Transverse colon (tissue), 4 donors: Measurements from ENCODE around the gene PCDHA5. TPM values are rescaled to one million over a fixed set of nuclear protein-coding genes. Genes with fewer than 3 reads are reported as not detected.
"Not testable (repeated sequence)": the region's sequence is repeated elsewhere in the genome, so short reads cannot be mapped to it uniquely, and the experiment has no call there.

Experiments used
- DNase-seq: peaks from one replicate; pipeline ENCODE4 v3.0.0-alpha.2; 2019
- H3K27ac ChIP-seq, 4 donors: fragments of 200-600 bp; sonication (generic); 2 replicates each; pipeline ENCODE4 v1.5.1; 2016 to 2018; ENCODE audit warnings: inconsistent platforms in 4 of 4
- H3K27me3 ChIP-seq: fragments of 200-600 bp; sonication (generic); 2 replicates; pipeline ENCODE4 v1.5.1; 2017; ENCODE audit warnings: inconsistent platforms
- H3K36me3 ChIP-seq, 4 donors: fragments of 200-600 bp; sonication (generic); 2 replicates each; pipeline ENCODE4 v1.5.1; 2017 to 2019; ENCODE audit warnings: inconsistent platforms in 4 of 4
- H3K4me1 ChIP-seq, 4 donors: fragments of 200-600 bp; sonication (generic); 2 replicates each; pipeline ENCODE4 v1.5.1; 2017 to 2020; ENCODE audit warnings: inconsistent platforms in 4 of 4
- H3K4me3 ChIP-seq, 4 donors: fragments of 200-600 bp; sonication (generic); 1 replicate in 1 of 4; 2 replicates in 3 of 4; pipeline versions ENCODE4 v1.5.1 to v1.6.1; 2017 to 2019; ENCODE audit warnings: inconsistent platforms in 4 of 4
- H3K9me3 ChIP-seq, 2 donors: fragments of 200-600 bp; sonication (generic); 2 replicates each; pipeline ENCODE4 v1.5.1; 2017 to 2019; ENCODE audit warnings: inconsistent platforms in 2 of 2
- EP300 ChIP-seq: sonication (generic); formaldehyde crosslinking; IDR thresholded peaks from one replicate; pipeline ENCODE4 v1.6.1; 2017; ENCODE audit warnings: antibody characterized with exemption, low read depth
- POLR2A ChIP-seq: fragments of 450-650 bp; IDR thresholded peaks from one replicate; pipeline ENCODE4 v1.6.1; 2016; ENCODE audit warnings: antibody characterized with exemption, mild to moderate bottlenecking, moderate library complexity
- POLR2AphosphoS5 ChIP-seq, 3 donors: sonication (generic); formaldehyde crosslinking; IDR thresholded peaks; one replicate each; pipeline ENCODE4 v1.6.1; 2016; ENCODE audit warnings: antibody characterized with exemption in 3 of 3
- WGBS, 2 donors: methylation state at CpG; one replicate each; pipeline ENCODE4 v1.1.5; 2018; ENCODE audit warnings: low coverage in 1 of 2; 5-methylcytosine and 5-hydroxymethylcytosine counted together
- in situ Hi-C, 4 donors: fragments of 200-750 bp; cut with MboI; loops; one replicate each; pipeline versions ENCODE4 v1.15.0 to v1.15.1; 2017; ENCODE audit warnings: low sequenced_read_pairs in 3 of 4, low pct_ligation_motif_present in 1 of 4, low pct_unique_long_range_greater_than_20kb in 1 of 4
- intact Hi-C: fragments of 100-400 bp; cut with DNase I; formaldehyde crosslinking; loops from one replicate; pipeline ENCODE4 v1.15.1; 2023; ENCODE audit warnings: low total_unique reads
- total RNA-seq, 4 donors: library from RNA; depleted of rRNA; stranded (reverse); fragments of >200 nt; gene quantifications; one replicate each; pipeline ENCODE4 v1.1.0, GENCODE V29; 2016
- TF ChIP-seq, protein P1 (sequence below), 5 experiments: fragments of 200-600 bp in 3 of 5; fragments of 450-650 bp in 2 of 5; sonication (generic) in 3 of 5; IDR thresholded peaks; 1 replicate in 2 of 5; 2 replicates in 3 of 5; pipeline ENCODE4 v1.5.1; 2016 to 2017; ENCODE audit warnings: antibody characterized with exemption in 5 of 5, inconsistent platforms in 3 of 5, mild to moderate bottlenecking in 2 of 5, moderate library complexity in 1 of 5

The PCDHA5 gene
- total RNA-seq, 4 donors from 2014 or later: 0.79 to 0.96 TPM; not detected in 2

DNA sequence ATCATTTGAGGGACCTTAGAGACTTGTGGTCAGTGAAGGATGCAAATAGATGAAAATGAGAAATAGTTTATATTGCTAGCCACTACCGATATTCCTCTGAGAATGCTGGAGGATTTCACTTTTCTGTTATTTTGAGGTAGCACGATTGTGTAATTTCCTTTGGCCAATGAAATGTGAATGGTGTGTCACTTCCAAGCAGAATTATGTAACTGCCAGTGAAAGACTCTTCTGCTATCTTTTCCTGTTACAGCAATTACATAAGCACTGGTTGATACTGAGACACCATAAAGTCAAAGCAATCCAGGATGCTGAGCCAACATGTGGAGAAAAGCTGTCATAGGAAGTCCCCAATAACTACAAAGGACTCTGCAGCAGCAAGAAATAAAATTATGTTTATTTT lies 30.3 kb upstream of the PCDHA5 start:
- Histone ChIP-seq H3K4me1 (no peaks in the 10 kb centered on the region), H3K27me3 (peaks cover 36% of the 10 kb centered on the region), H3K36me3 (no peaks in the 10 kb centered on the region), H3K27ac (no peak overlapping the region), H3K4me3 (no peak overlapping the region), H3K9me3 (peaks cover 11 to 41% of the 10 kb centered on the region in 2 donors)
- in situ Hi-C loops (no loop called here), intact Hi-C loops (no loop called here)
- DNase-seq: no peak
- 22 to 44% methylated on average over 2 of the region's 2 CpGs for WGBS, 2 donors
- no peak for TF ChIP-seq EP300
- TF ChIP-seq POLR2AphosphoS5 (IDR thresholded peaks at IDR 0.05): no peak
- TF ChIP-seq POLR2A: no peak
- TF ChIP-seq, protein P1, sequence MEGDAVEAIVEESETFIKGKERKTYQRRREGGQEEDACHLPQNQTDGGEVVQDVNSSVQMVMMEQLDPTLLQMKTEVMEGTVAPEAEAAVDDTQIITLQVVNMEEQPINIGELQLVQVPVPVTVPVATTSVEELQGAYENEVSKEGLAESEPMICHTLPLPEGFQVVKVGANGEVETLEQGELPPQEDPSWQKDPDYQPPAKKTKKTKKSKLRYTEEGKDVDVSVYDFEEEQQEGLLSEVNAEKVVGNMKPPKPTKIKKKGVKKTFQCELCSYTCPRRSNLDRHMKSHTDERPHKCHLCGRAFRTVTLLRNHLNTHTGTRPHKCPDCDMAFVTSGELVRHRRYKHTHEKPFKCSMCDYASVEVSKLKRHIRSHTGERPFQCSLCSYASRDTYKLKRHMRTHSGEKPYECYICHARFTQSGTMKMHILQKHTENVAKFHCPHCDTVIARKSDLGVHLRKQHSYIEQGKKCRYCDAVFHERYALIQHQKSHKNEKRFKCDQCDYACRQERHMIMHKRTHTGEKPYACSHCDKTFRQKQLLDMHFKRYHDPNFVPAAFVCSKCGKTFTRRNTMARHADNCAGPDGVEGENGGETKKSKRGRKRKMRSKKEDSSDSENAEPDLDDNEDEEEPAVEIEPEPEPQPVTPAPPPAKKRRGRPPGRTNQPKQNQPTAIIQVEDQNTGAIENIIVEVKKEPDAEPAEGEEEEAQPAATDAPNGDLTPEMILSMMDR (IDR thresholded peaks at IDR 0.05): no peak

DNA sequence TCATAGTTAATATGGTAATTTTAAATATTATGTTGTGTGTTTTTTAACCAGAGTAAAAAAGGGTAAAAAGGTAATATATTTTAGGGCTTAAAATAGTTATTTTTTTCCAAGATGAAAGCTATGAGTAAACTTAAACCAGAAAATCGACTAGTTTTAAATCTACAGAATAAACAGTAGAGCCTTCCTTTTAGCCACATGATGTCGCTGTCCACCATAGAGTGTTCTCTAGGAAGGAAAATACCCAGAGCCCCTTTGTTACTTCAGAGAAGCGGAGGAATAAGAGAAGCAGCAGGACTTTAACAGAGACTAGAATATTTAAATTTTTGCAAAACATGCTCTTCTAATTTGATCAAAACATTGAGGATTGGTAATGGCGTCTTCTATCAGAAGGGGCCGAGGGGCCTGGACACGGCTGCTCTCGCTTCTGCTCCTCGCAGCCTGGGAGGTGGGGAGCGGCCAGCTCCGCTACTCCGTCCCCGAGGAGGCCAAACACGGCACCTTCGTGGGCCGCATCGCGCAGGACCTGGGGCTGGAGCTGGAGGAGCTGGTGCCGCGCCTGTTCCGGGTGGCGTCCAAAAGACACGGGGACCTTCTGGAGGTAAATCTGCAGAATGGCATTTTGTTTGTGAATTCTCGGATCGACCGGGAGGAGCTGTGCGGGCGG lies 26.7 kb upstream of the PCDHA5 start, which contains the start of gene PCDHA2:
PCDHA2 (plus strand) TSS at position 258 of the 664 bp plus-strand sequence.
- H3K9me3 ChIP-seq: peaks cover 11 to 32% of the 10 kb centered on the region in 2 donors
- no peak for TF ChIP-seq POLR2AphosphoS5 (IDR thresholded peaks at IDR 0.05)
- TF ChIP-seq POLR2A: no peak
- TF ChIP-seq, protein P1 (IDR thresholded peaks at IDR 0.05): no peak
- TF ChIP-seq EP300: no peak
- H3K4me3 ChIP-seq: no peak within 1 kb of the TSS
- in situ Hi-C loops (no loop called here), intact Hi-C loops (no loop called here)
- no peak within 1 kb of the TSS for H3K27ac ChIP-seq
- peaks cover 25% of the 10 kb centered on the region for H3K27me3 ChIP-seq
- H3K4me1 ChIP-seq: no peaks in the 10 kb centered on the region
- DNase-seq: no peak
- 27 to 56% methylated on average over 3 to 27 of the region's 27 CpGs for WGBS, 2 donors
- H3K36me3 ChIP-seq: no peaks in the 10 kb centered on the region

DNA sequence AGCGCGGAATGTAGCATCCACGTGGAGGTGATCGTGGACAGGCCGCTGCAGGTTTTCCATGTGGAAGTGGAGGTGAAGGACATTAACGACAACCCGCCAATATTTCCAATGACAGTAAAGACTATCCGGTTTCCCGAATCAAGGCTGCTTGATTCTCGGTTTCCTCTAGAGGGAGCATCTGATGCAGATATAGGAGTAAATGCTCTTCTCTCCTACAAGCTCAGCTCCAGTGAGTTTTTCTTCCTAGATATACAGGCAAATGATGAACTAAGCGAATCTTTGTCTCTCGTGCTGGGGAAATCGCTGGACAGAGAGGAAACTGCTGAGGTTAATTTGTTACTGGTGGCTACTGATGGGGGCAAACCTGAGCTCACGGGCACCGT lies 26.2 kb upstream of the PCDHA5 start:
- Histone ChIP-seq H3K9me3 (peaks cover 11 to 33% of the 10 kb centered on the region in 2 donors), H3K4me1 (no peaks in the 10 kb centered on the region), H3K4me3 (no peak overlapping the region), H3K36me3 (no peaks in the 10 kb centered on the region), H3K27me3 (peaks cover 24% of the 10 kb centered on the region), H3K27ac (no peak overlapping the region)
- in situ Hi-C loops: no loop called here
- WGBS, 2 donors: 52 to 55% methylated on average over 6 to 15 of the region's 15 CpGs
- intact Hi-C loops: no loop called here
- DNase-seq: no peak
- no peak for TF ChIP-seq POLR2A
- TF ChIP-seq EP300: no peak
- TF ChIP-seq, protein P1 (IDR thresholded peaks at IDR 0.05): no peak
- TF ChIP-seq POLR2AphosphoS5 (IDR thresholded peaks at IDR 0.05): no peak

DNA sequence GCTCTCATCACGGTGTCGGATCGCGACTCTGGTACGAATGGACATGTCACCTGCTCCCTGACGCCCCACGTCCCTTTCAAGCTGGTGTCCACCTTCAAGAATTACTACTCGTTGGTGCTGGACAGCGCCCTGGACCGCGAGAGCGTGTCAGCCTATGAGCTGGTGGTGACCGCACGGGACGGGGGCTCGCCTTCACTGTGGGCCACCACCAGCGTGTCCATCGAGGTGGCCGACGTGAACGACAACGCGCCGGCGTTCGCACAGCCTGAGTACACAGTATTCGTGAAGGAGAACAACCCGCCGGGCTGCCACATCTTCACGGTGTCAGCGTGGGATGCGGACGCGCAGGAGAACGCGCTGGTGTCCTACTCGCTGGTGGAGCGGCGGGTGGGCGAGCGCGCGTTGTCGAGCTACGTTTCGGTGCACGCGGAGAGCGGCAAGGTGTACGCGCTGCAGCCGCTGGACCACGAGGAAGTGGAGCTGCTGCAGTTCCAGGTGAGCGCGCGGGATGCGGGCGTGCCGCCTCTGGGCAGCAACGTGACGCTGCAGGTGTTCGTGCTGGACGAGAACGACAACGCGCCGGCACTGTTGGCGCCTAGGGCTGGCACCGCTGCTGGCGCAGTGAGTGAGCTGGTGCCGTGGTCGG lies 25.2 kb upstream of the PCDHA5 start:
- H3K36me3 ChIP-seq, H3K27ac ChIP-seq, in situ Hi-C loops, H3K4me3 ChIP-seq, DNase-seq, intact Hi-C loops, H3K4me1 ChIP-seq: not testable (repeated sequence)
- peaks cover 24% of the 10 kb centered on the region for H3K27me3 ChIP-seq
- H3K9me3 ChIP-seq: peaks cover 15 to 37% of the 10 kb centered on the region in 2 donors
- 79 to 88% methylated on average over 17 to 66 of the region's 72 CpGs for WGBS, 2 donors
